HG03196 (cell line): ENCODE data around the gene VIPAS39.

Source experiments
- ATAC-seq: cut with Tn5 transposase; IDR thresholded peaks from one replicate; pipeline ENCODE4 v1.9.1; 2021; ENCODE audit not compliant: unreplicated experiment

The VIPAS39 gene

DNA sequence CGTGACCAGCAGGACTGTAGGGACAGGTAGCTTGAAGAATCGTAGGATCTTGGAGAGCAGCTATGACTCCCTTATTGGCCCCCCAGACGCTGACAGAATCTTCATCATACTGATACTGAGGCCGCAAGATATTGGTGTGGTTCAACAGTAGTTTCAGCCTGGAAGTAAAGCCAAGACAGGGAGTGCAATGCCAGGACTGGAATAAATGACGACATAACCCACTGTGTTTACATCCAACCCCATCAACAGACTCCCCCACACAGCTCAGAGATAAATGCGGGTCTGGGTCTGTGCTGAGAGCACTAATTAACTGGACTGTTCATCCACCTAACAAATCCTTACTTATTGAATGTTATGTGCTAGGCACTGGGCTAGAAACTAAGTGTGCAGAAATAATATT, 50.7 kb downstream of the VIPAS39 start:
- ATAC-seq = no peak

- no peak for ATAC-seq
Measured at GRCh38 chr14:77406086-77406485, 51.3 kb downstream of the VIPAS39 start.

DNA sequence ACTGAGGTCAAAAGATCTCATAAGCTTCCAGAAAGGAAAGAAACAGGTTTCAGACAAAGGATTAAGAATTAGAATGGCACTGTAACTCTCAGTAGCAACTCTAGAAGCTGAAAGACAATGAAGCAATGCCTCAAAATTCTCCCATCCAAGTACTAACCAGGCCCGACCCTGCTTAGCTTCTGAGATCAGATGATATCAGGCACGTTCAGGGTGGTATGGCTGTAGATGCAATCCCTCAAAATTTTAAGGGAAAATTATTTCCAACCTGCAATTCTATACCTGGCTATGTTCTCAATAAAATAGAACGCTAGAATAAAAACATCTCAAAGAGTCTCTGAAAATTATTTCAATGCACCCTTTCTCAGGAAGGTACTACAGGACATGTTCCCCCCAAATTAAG, 53.6 kb downstream of the VIPAS39 start:
- ATAC-seq = no peak

GRCh38 chr14:77400216-77400615, 57.2 kb downstream of the VIPAS39 start:
- ATAC-seq = no peak

- no peak for ATAC-seq
Measured at GRCh38 chr14:77390188-77390587, 67.2 kb downstream of the VIPAS39 start.

DNA sequence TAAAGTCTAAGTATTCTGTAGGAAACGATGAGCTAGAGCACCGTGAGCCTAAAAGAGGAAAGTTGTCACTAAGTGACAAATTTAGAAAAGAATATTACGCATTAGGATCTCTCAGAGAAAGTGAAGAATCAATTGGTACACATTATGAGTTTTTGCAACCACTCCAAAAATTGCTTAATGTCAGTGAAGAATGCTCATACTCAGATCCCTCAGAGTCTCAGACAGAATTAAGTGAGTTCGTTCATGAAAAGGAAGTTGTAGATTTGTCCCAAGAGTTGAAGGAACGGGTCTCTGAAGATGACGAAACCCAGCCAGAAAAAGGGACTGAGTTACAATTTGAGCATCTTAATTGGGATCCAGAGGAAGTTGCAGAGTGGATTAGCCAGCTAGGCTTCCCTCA, 78.7 kb downstream of the VIPAS39 start:
- no peak for ATAC-seq

GRCh38 chr14:77377502-77377844, 79.9 kb downstream of the VIPAS39 start:
- no peak for ATAC-seq

DNA sequence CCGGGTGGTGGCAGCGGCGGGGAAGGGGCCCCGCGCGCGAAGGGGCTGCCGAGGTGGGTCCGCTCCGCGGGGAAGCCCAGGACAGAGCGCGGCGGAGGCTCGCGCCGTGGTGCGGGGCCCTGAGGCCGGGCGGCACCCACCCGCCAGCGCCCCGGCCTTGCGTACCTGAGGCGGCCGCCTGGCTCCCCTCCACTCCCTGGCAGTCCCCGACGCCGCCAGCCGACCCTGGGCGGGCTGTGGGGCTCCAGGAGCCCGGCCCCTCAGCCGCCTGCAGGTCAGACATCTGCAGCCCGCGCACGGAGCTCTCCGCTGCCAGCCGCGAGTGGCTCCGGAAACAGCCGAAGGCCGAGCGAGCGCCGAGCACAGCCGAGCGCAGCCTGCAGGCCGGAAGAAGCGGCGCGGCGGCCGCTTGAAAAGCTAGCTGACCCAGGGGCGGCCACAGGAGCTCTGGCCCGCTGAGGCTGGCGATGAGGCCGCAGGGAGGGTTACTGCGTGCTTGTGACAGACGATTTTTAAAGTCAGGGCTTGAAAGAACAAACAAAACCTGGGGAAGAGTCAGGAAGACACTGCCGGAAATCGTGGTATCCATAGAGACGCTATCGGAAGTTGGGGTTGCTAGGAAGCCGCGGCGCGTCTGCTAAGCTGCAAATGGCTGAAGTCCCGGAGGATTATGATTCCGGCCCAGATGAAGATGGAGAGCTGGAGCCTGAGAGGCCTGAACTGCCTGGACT, 80.5 kb downstream of the VIPAS39 start, which contains the start of the genes SAMD15 and TMED8:
Gene SAMD15, plus strand, starts transcription at position 609 of the 731 bp plus-strand sequence. Its CDS starts 40 bp downstream, at position 649.
Gene TMED8, minus strand, starts transcription at position 324 of the 731 bp plus-strand sequence. Its CDS starts 41 bp downstream, at position 283.
- peak; percentile 82 for ATAC-seq
